ENCODE results near the gene C1QTNF4. TPM values are rescaled to one million over a fixed set of nuclear protein-coding genes. Genes with fewer than 3 reads are reported as not detected.

C1QTNF4 gene
- total and polyA plus RNA-seq, 10 of the 15 experiments (the other 5 are each of a cell fraction or from before 2014, with no cell fraction given): 0.06 TPM; not detected in 9

GRCh38 chr11:47631473-47631872 is 37.3 kb upstream of the C1QTNF4 start:
- H3K36me3 ChIP-seq (ENCODE audit: control insufficient read depth in 2 of 2, insufficient read depth in 2 of 2, low read length in 1 of 2): peaks cover 7 to 26% of the 10 kb centered on the region in 2 experiments
- H3K27me3 ChIP-seq (replicated peaks in 1 of 2; ENCODE audit: control insufficient read depth in 2 of 2, insufficient read depth in 2 of 2, low read length in 1 of 2): no peaks in the 10 kb centered on the region
- DNase-seq (ENCODE audit: low read depth, low spot score): no peak
- in situ Hi-C loops (cut with MboI): no loop called here
- peak; percentile 57 for FAIRE-seq
- WGBS (ENCODE audit: insufficient coverage, insufficient replicate concordance, low lambda C conversion rate, missing lambda C conversion rate): 92% methylated on average over 5 of the region's 5 CpGs
- H3K9ac ChIP-seq (ENCODE audit: control insufficient read depth, insufficient read depth, low read length): no peak overlapping the region
- intact Hi-C loops (cut with micrococcal nuclease; ENCODE audit: unreplicated experiment): no loop called here
- SMC1A ChIA-PET (ENCODE audit: uncharacterized antibody, unreplicated experiment): interaction anchor here (0.6 kb wide), 1 partner anchor 80 kb away, joined by 3 read pairs; no protein-coding TSS in a partner anchor
- no peak for TF ChIP-seq MTA2 (IDR thresholded peaks at IDR 0.05; ENCODE audit: low read depth)
- TF ChIP-seq, protein P1, sequence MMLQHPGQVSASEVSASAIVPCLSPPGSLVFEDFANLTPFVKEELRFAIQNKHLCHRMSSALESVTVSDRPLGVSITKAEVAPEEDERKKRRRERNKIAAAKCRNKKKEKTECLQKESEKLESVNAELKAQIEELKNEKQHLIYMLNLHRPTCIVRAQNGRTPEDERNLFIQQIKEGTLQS (IDR thresholded peaks at IDR 0.05; ENCODE audit: borderline replicate concordance, extremely low read depth, low read depth, low read length): no peak
- no peak for TF ChIP-seq KDM1A (IDR thresholded peaks at IDR 0.05; ENCODE audit: borderline replicate concordance)
- TF ChIP-seq CEBPB (IDR thresholded peaks at IDR 0.05; ENCODE audit: borderline replicate concordance in 1 of 2, low read depth in 2 of 2, low read length in 2 of 2): no peak
- TF ChIP-seq CTCF (IDR thresholded peaks at IDR 0.05 in 2 of 3, conservative IDR thresholded peaks at IDR 0.05 in 1 of 3; ENCODE audit: control insufficient read depth in 2 of 3, extremely low read depth in 1 of 3, insufficient read depth in 1 of 3, low read depth in 3 of 3, low read length in 3 of 3): no peak
- no peak for TF ChIP-seq TBL1XR1 (IDR thresholded peaks at IDR 0.05; ENCODE audit: low read depth, low read length)
- no peak overlapping the region for H2AFZ ChIP-seq (ENCODE audit: control insufficient read depth, low read depth, low read length)
- POLR2A ChIA-PET: no interaction called here
- H3K4me2 ChIP-seq (ENCODE audit: control insufficient read depth, insufficient read depth): no peak overlapping the region
- no TSS peak for BruUV-seq (replicated peaks)
- H3K4me3 ChIP-seq: no peak overlapping the region
- CTCF ChIA-PET: no interaction called here
- H3K9me3 ChIP-seq (replicated peaks; ENCODE audit: control insufficient read depth, insufficient read depth, low read length): no peaks in the 10 kb centered on the region
- H3K79me2 ChIP-seq (ENCODE audit: control insufficient read depth, insufficient read depth, low read length): no peaks in the 10 kb centered on the region
- RAD21 ChIA-PET (ENCODE audit: unreplicated experiment): no interaction called here
- no peaks in the 10 kb centered on the region for H4K20me1 ChIP-seq (ENCODE audit: control insufficient read depth, insufficient read depth)
- H3K27ac ChIP-seq (ENCODE audit: control insufficient read depth, insufficient read depth): no peak overlapping the region
- ATAC-seq: no peak
- H3K4me1 ChIP-seq (ENCODE audit: control insufficient read depth, insufficient read depth, low read length): no peaks in the 10 kb centered on the region
